ENCODE results near the gene TSPYL6.
"Not testable (repeated sequence)": the region's sequence is repeated elsewhere in the genome, so short reads cannot be mapped to it uniquely, and the experiment has no call there.

TSPYL6 gene

GRCh38 chr2:54267577-54267976 is 11.5 kb upstream of the TSPYL6 start:
- Mint-ChIP-seq H3K27ac (no peak overlapping the region), H3K4me3 (no peak overlapping the region), H3K9me3 (no peaks in the 10 kb centered on the region), H3K4me1 (peaks cover 8% of the 10 kb centered on the region), H3K27me3 (no peaks in the 10 kb centered on the region), H3K36me3 (peaks cover 2% of the 10 kb centered on the region)
- no peak for DNase-seq
- CTCF ChIA-PET, result no interaction called here

GRCh38 chr2:54265081-54265480 is 9.1 kb upstream of the TSPYL6 start:
- DNase-seq, H3K27ac Mint-ChIP-seq, H3K27me3 Mint-ChIP-seq, H3K4me1 Mint-ChIP-seq, H3K9me3 Mint-ChIP-seq, CTCF ChIA-PET, H3K36me3 Mint-ChIP-seq, H3K4me3 Mint-ChIP-seq: not testable (repeated sequence)

- Mint-ChIP-seq H3K4me3 (no peak overlapping the region), H3K27me3 (no peaks in the 10 kb centered on the region), H3K4me1 (no peaks in the 10 kb centered on the region), H3K27ac (no peak overlapping the region), H3K36me3 (no peaks in the 10 kb centered on the region), H3K9me3 (no peaks in the 10 kb centered on the region)
- CTCF ChIA-PET, result no interaction called here
- DNase-seq, result no peak
These were observed 6.2 kb upstream of the TSPYL6 start for GRCh38 chr2:54262015-54262765.

GRCh38 chr2:54261537-54261936 is 5.5 kb upstream of the TSPYL6 start:
- no peaks in the 10 kb centered on the region for H3K9me3 Mint-ChIP-seq
- H3K4me3 Mint-ChIP-seq, result no peak overlapping the region
- no peaks in the 10 kb centered on the region for H3K4me1 Mint-ChIP-seq
- no peaks in the 10 kb centered on the region for H3K36me3 Mint-ChIP-seq
- H3K27me3 Mint-ChIP-seq, result no peaks in the 10 kb centered on the region
- H3K27ac Mint-ChIP-seq, result no peak overlapping the region
- CTCF ChIA-PET, result no interaction called here
- DNase-seq, result no peak

- H3K9me3 Mint-ChIP-seq, result no peaks in the 10 kb centered on the region
- H3K4me1 Mint-ChIP-seq, result no peaks in the 10 kb centered on the region
- no peak for DNase-seq
- CTCF ChIA-PET, result interaction anchor here (0.6 kb wide), 1 partner anchor 282 kb away, joined by 3 read pairs; no protein-coding TSS in a partner anchor
- no peaks in the 10 kb centered on the region for H3K36me3 Mint-ChIP-seq
- no peaks in the 10 kb centered on the region for H3K27me3 Mint-ChIP-seq
- no peak overlapping the region for H3K4me3 Mint-ChIP-seq
- no peak overlapping the region for H3K27ac Mint-ChIP-seq
These were observed 4.2 kb upstream of the TSPYL6 start for GRCh38 chr2:54260241-54260595.

GRCh38 chr2:54259413-54260240 is 3.6 kb upstream of the TSPYL6 start:
- H3K9me3 Mint-ChIP-seq, result no peaks in the 10 kb centered on the region
- H3K4me3 Mint-ChIP-seq, result no peak overlapping the region
- no peaks in the 10 kb centered on the region for H3K27me3 Mint-ChIP-seq
- no peak for DNase-seq
- H3K4me1 Mint-ChIP-seq, result no peaks in the 10 kb centered on the region
- H3K27ac Mint-ChIP-seq, result no peak overlapping the region
- CTCF ChIA-PET, result interaction anchor here (0.6 kb wide), 1 partner anchor 281 kb away, joined by 3 read pairs; no protein-coding TSS in a partner anchor
- no peaks in the 10 kb centered on the region for H3K36me3 Mint-ChIP-seq

GRCh38 chr2:54258166-54258565 is 2.1 kb upstream of the TSPYL6 start:
- no peaks in the 10 kb centered on the region for H3K4me1 Mint-ChIP-seq
- CTCF ChIA-PET, result no interaction called here
- DNase-seq, result no peak

GRCh38 chr2:54255230-54256090 is 569 bp downstream of the TSPYL6 start:
- H3K36me3 Mint-ChIP-seq, result no peaks in the 10 kb centered on the region
- no peaks in the 10 kb centered on the region for H3K9me3 Mint-ChIP-seq
- H3K27ac Mint-ChIP-seq, result no peak overlapping the region
- H3K4me3 Mint-ChIP-seq, result no peak overlapping the region
- H3K4me1 Mint-ChIP-seq, result no peaks in the 10 kb centered on the region
- CTCF ChIA-PET, result no interaction called here
- DNase-seq, result no peak
- no peaks in the 10 kb centered on the region for H3K27me3 Mint-ChIP-seq

More at GRCh38 chr2:54258166-54258565, 2.1 kb upstream of the TSPYL6 start:
- no peaks in the 10 kb centered on the region for H3K9me3 Mint-ChIP-seq
- H3K36me3 Mint-ChIP-seq, result no peaks in the 10 kb centered on the region
- H3K4me3 Mint-ChIP-seq, result no peak overlapping the region
- H3K27ac Mint-ChIP-seq, result no peak overlapping the region
- H3K27me3 Mint-ChIP-seq, result no peaks in the 10 kb centered on the region

- no peaks in the 10 kb centered on the region for H3K27me3 Mint-ChIP-seq
- no peak overlapping the region for H3K27ac Mint-ChIP-seq
- H3K4me1 Mint-ChIP-seq, result no peaks in the 10 kb centered on the region
- no peaks in the 10 kb centered on the region for H3K36me3 Mint-ChIP-seq
- CTCF ChIA-PET, result no interaction called here
- H3K4me3 Mint-ChIP-seq, result no peak overlapping the region
- no peak for DNase-seq
- H3K9me3 Mint-ChIP-seq, result no peaks in the 10 kb centered on the region
These were observed 1.8 kb downstream of the TSPYL6 start for GRCh38 chr2:54254180-54254579.

- H3K4me1 Mint-ChIP-seq, result no peaks in the 10 kb centered on the region
- no peaks in the 10 kb centered on the region for H3K9me3 Mint-ChIP-seq
- no peak for DNase-seq
- no peak overlapping the region for H3K27ac Mint-ChIP-seq
- no peaks in the 10 kb centered on the region for H3K27me3 Mint-ChIP-seq
- H3K36me3 Mint-ChIP-seq, result no peaks in the 10 kb centered on the region
- no peak overlapping the region for H3K4me3 Mint-ChIP-seq
- CTCF ChIA-PET, result no interaction called here
These were observed 6.4 kb downstream of the TSPYL6 start for GRCh38 chr2:54249629-54250028.

- Mint-ChIP-seq H3K4me1 (no peaks in the 10 kb centered on the region), H3K9me3 (no peaks in the 10 kb centered on the region), H3K4me3 (no peak overlapping the region), H3K27me3 (no peaks in the 10 kb centered on the region), H3K36me3 (no peaks in the 10 kb centered on the region), H3K27ac (no peak overlapping the region)
- CTCF ChIA-PET, result no interaction called here
- DNase-seq, result no peak
These were observed 8.9 kb downstream of the TSPYL6 start for GRCh38 chr2:54247115-54247514.

- no peak for DNase-seq
- H3K36me3 Mint-ChIP-seq, result no peaks in the 10 kb centered on the region
- no peak overlapping the region for H3K4me3 Mint-ChIP-seq
- H3K27me3 Mint-ChIP-seq, result no peaks in the 10 kb centered on the region
- no peaks in the 10 kb centered on the region for H3K4me1 Mint-ChIP-seq
- H3K9me3 Mint-ChIP-seq, result peaks cover 4% of the 10 kb centered on the region
- H3K27ac Mint-ChIP-seq, result no peak overlapping the region
- CTCF ChIA-PET, result no interaction called here
These were observed 15.2 kb downstream of the TSPYL6 start for GRCh38 chr2:54240515-54241469.

- Mint-ChIP-seq H3K4me1 (no peaks in the 10 kb centered on the region), H3K36me3 (no peaks in the 10 kb centered on the region), H3K4me3 (no peak overlapping the region), H3K9me3 (peaks cover 4% of the 10 kb centered on the region), H3K27me3 (no peaks in the 10 kb centered on the region), H3K27ac (no peak overlapping the region)
- no peak for DNase-seq
- CTCF ChIA-PET, result no interaction called here
These were observed 16.6 kb downstream of the TSPYL6 start for GRCh38 chr2:54239427-54239826.
